Measurements from ENCODE around the gene RHEBL1.
A peak's percentile ranks its signal among the peaks of the same experiment; 100 is the strongest.

The RHEBL1 gene

GRCh38 chr12:49069507-49070346 is at the start of gene RHEBL1:
TSS of gene RHEBL1 (minus strand) at chr12:49069979. CDS start at chr12:49069785, 194 bp downstream.
- intact Hi-C loops (cut with DNase I): no loop called here
- DNase-seq: peak; percentile 96 to 100 (median 98)

GRCh38 chr12:49111206-49111605 is 41.4 kb upstream of the RHEBL1 start:
- intact Hi-C loops (cut with DNase I): no loop called here
- no peak for DNase-seq

GRCh38 chr12:49110464-49111155 is 40.8 kb upstream of the RHEBL1 start, which contains the start of gene LMBR1L:
TSS of gene LMBR1L (minus strand) at chr12:49110847. CDS start at chr12:49110555, 292 bp downstream.
- peak; percentile 90 to 99 (median 95) for DNase-seq
- intact Hi-C loops (cut with DNase I): no loop called here

- intact Hi-C loops (cut with DNase I): no loop called here
- DNase-seq: peak in 3 of 10 donors; percentile 31 to 76 (median 46)
Measured at GRCh38 chr12:49109641-49110463, 40.1 kb upstream of the RHEBL1 start.

- DNase-seq: no peak
- intact Hi-C loops (cut with DNase I): no loop called here
Measured at GRCh38 chr12:49108958-49109404, 39.2 kb upstream of the RHEBL1 start.

- DNase-seq: no peak
- intact Hi-C loops (cut with DNase I): no loop called here
Measured at GRCh38 chr12:49105504-49106084, 35.8 kb upstream of the RHEBL1 start.

GRCh38 chr12:49104822-49105221 is 35.0 kb upstream of the RHEBL1 start:
- intact Hi-C loops (cut with DNase I): no loop called here
- no peak for DNase-seq

GRCh38 chr12:49100380-49100779 is 30.6 kb upstream of the RHEBL1 start:
- intact Hi-C loops (cut with DNase I): no loop called here
- DNase-seq: peak in 1 of 10 donors; percentile 42

GRCh38 chr12:49098703-49099102 is 28.9 kb upstream of the RHEBL1 start:
- DNase-seq: no peak
- intact Hi-C loops (cut with DNase I): no loop called here

GRCh38 chr12:49098035-49098451 is 28.3 kb upstream of the RHEBL1 start:
- peak in 6 of 10 donors; percentile 41 to 87 (median 64) for DNase-seq
- intact Hi-C loops (cut with DNase I): no loop called here

- intact Hi-C loops (cut with DNase I): no loop called here
- peak in 1 of 10 donors; percentile 48 for DNase-seq
Measured at GRCh38 chr12:49097381-49097780, 27.6 kb upstream of the RHEBL1 start.

- intact Hi-C loops (cut with DNase I): no loop called here
- peak in 1 of 10 donors; percentile 4 for DNase-seq
Measured at GRCh38 chr12:49094975-49095365, 25.2 kb upstream of the RHEBL1 start.

- peak in 5 of 10 donors; percentile 23 to 90 (median 30) for DNase-seq
- intact Hi-C loops (cut with DNase I): no loop called here
Measured at GRCh38 chr12:49094160-49094974, 24.6 kb upstream of the RHEBL1 start, which contains the start of gene DHH. TSS of gene DHH (minus strand) at chr12:49094801. CDS start at chr12:49094512, 289 bp downstream.

GRCh38 chr12:49093792-49094159 is 24.0 kb upstream of the RHEBL1 start:
- intact Hi-C loops (cut with DNase I): no loop called here
- peak in 1 of 10 donors; percentile 81 for DNase-seq

- peak in 1 of 10 donors; percentile 29 for DNase-seq
- intact Hi-C loops (cut with DNase I): no loop called here
Measured at GRCh38 chr12:49092816-49093406, 23.1 kb upstream of the RHEBL1 start.

- peak in 8 of 10 donors; percentile 37 to 88 (median 62) for DNase-seq
- intact Hi-C loops (cut with DNase I): no loop called here
Measured at GRCh38 chr12:49092086-49092815, 22.5 kb upstream of the RHEBL1 start.

GRCh38 chr12:49091836-49092085 is 22.0 kb upstream of the RHEBL1 start:
- intact Hi-C loops (cut with DNase I): no loop called here
- DNase-seq: no peak

GRCh38 chr12:49091056-49091835 is 21.5 kb upstream of the RHEBL1 start:
- intact Hi-C loops (cut with DNase I): no loop called here
- DNase-seq: peak in 1 of 10 donors; percentile 82

All from posterior cingulate gyrus (tissue), 11 donors.